Neural progenitor cell (in vitro differentiated cells): ENCODE data around the gene GATA2. TPM values are rescaled to one million over a fixed set of nuclear protein-coding genes. Genes with fewer than 3 reads are reported as not detected.

Source experiments
- DNase-seq: peaks from one replicate; pipeline ENCODE4 v3.0.0-alpha.2; 2016; ENCODE audit warnings: low spot score
- H2AFZ ChIP-seq: fragments of 200-600 bp; sonication (generic); replicated peaks from 2 replicates; pipeline ENCODE4 v1.6.1; 2016; ENCODE audit warnings: antibody characterized with exemption
- H3F3A ChIP-seq: fragments of 200-600 bp; sonication (generic); 2 replicates; pipeline ENCODE4 v1.6.1; 2016; ENCODE audit warnings: antibody characterized with exemption, low read depth
- H3K27ac ChIP-seq: fragments of 200-600 bp; sonication (generic); 2 replicates; pipeline ENCODE4 v1.5.1; 2016; ENCODE audit warnings: mild to moderate bottlenecking
- H3K27me3 ChIP-seq: fragments of 200-600 bp; sonication (generic); 2 replicates; pipeline ENCODE4 v1.6.1; 2016; ENCODE audit warnings: mild to moderate bottlenecking, moderate library complexity
- H3K36me3 ChIP-seq: fragments of 200-600 bp; sonication (generic); 2 replicates; pipeline ENCODE4 v1.5.1; 2016
- H3K4me1 ChIP-seq: fragments of 200-600 bp; sonication (generic); 2 replicates; pipeline ENCODE4 v1.6.1; 2016; ENCODE audit warnings: mixed run types
- H3K4me2 ChIP-seq: fragments of 200-600 bp; sonication (generic); 2 replicates; pipeline ENCODE4 v1.6.1; 2016
- H3K4me3 ChIP-seq: fragments of 200-600 bp; sonication (generic); 2 replicates; pipeline ENCODE4 v1.5.1; 2016
- H3K79me2 ChIP-seq: fragments of 200-600 bp; sonication (generic); 2 replicates; pipeline ENCODE4 v1.6.1; 2016; ENCODE audit warnings: low read depth
- H3K9ac ChIP-seq: fragments of 200-600 bp; sonication (generic); 2 replicates; pipeline ENCODE4 v1.6.1; 2016
- H3K9me3 ChIP-seq: fragments of 200-600 bp; sonication (generic); 2 replicates; pipeline ENCODE4 v1.5.1; 2016; ENCODE audit warnings: low read depth
- H4K20me1 ChIP-seq: fragments of 200-600 bp; sonication (generic); 2 replicates; pipeline ENCODE4 v1.6.1; 2016; ENCODE audit warnings: low read depth
- H3K27ac Mint-ChIP-seq: 3 replicates; pipeline ENCODE4 v1.8.0; 2021; ENCODE audit warnings: mixed read lengths
- H3K27me3 Mint-ChIP-seq: 2 replicates; pipeline ENCODE4 v1.8.0; 2022; ENCODE audit warnings: low read depth, mild to moderate bottlenecking, inconsistent platforms, moderate library complexity, mixed read lengths; ENCODE audit not compliant: insufficient read depth
- H3K36me3 Mint-ChIP-seq: 3 replicates; pipeline ENCODE4 v1.8.0; 2021; ENCODE audit warnings: mixed read lengths
- H3K4me1 Mint-ChIP-seq: 3 replicates; pipeline ENCODE4 v1.8.0; 2021; ENCODE audit warnings: mixed read lengths
- H3K4me3 Mint-ChIP-seq: 3 replicates; pipeline ENCODE4 v1.8.0; 2021; ENCODE audit warnings: mild to moderate bottlenecking, moderate library complexity, mixed read lengths
- H3K9me3 Mint-ChIP-seq: 3 replicates; pipeline ENCODE4 v1.8.0; 2020; ENCODE audit warnings: mixed read lengths
- CTCF ChIP-seq: fragments of 200-600 bp; sonication (generic); IDR thresholded peaks from 2 replicates; pipeline ENCODE4 v1.5.1; 2017; ENCODE audit warnings: antibody characterized with exemption, mild to moderate bottlenecking
- EZH2 ChIP-seq: fragments of 200-600 bp; sonication (generic); IDR thresholded peaks from 2 replicates; pipeline ENCODE4 v1.6.1; 2017; ENCODE audit warnings: antibody characterized with exemption, mild to moderate bottlenecking, moderate library complexity
- EZH2phosphoT487 ChIP-seq: fragments of 200-600 bp; sonication (generic); IDR thresholded peaks from 2 replicates; pipeline ENCODE4 v1.6.1; 2017; ENCODE audit warnings: antibody characterized with exemption
- total RNA-seq: library from RNA; depleted of rRNA; stranded (reverse); fragments of >200 nt; gene quantifications from 2 replicates; pipeline ENCODE4 v1.2.3, GENCODE V29; 2015; ENCODE audit warnings: low replicate concordance

Gene GATA2
- total RNA-seq, 1 donor from 2014 or later, result not detected

GRCh38 chr3:128435058-128435457 lies 57.9 kb downstream of the GATA2 start:
- Histone ChIP-seq H3K4me3 (no peak overlapping the region), H3K4me2 (no peak overlapping the region), H3K36me3 (no peaks in the 10 kb centered on the region), H3K27ac (no peak overlapping the region), H3K79me2 (no peaks in the 10 kb centered on the region), H4K20me1 (no peaks in the 10 kb centered on the region), H3K9me3 (no peaks in the 10 kb centered on the region), H3K27me3 (peaks cover 52% of the 10 kb centered on the region), H3K4me1 (peaks cover 17% of the 10 kb centered on the region), H2AFZ (no peak overlapping the region), H3F3A (peaks cover 14% of the 10 kb centered on the region), H3K9ac (no peak overlapping the region)
- TF ChIP-seq EZH2, result no peak
- TF ChIP-seq EZH2phosphoT487, result no peak
- no peak for TF ChIP-seq CTCF
- H3K4me3 Mint-ChIP-seq, result no peak overlapping the region
- H3K27me3 Mint-ChIP-seq, result peaks cover 39% of the 10 kb centered on the region
- no peaks in the 10 kb centered on the region for H3K36me3 Mint-ChIP-seq
- DNase-seq, result peak; percentile 49
- no peak overlapping the region for H3K27ac Mint-ChIP-seq
- peaks cover 22% of the 10 kb centered on the region for H3K4me1 Mint-ChIP-seq
- no peaks in the 10 kb centered on the region for H3K9me3 Mint-ChIP-seq

GRCh38 chr3:128434524-128434923 lies 58.5 kb downstream of the GATA2 start:
- Histone ChIP-seq H3K36me3 (no peaks in the 10 kb centered on the region), H4K20me1 (no peaks in the 10 kb centered on the region), H2AFZ (no peak overlapping the region), H3F3A (peaks cover 14% of the 10 kb centered on the region), H3K9me3 (no peaks in the 10 kb centered on the region), H3K27me3 (peaks cover 57% of the 10 kb centered on the region), H3K79me2 (no peaks in the 10 kb centered on the region), H3K4me1 (peaks cover 17% of the 10 kb centered on the region), H3K4me3 (no peak overlapping the region), H3K27ac (no peak overlapping the region), H3K9ac (no peak overlapping the region), H3K4me2 (no peak overlapping the region)
- Mint-ChIP-seq H3K27me3 (peaks cover 41% of the 10 kb centered on the region), H3K4me3 (no peak overlapping the region), H3K9me3 (no peaks in the 10 kb centered on the region), H3K36me3 (no peaks in the 10 kb centered on the region), H3K4me1 (peaks cover 24% of the 10 kb centered on the region), H3K27ac (no peak overlapping the region)
- TF ChIP-seq EZH2phosphoT487, result no peak
- TF ChIP-seq EZH2, result no peak
- TF ChIP-seq CTCF, result no peak
- DNase-seq, result no peak

GRCh38 chr3:128433837-128434165 lies 59.2 kb downstream of the GATA2 start:
- no peak overlapping the region for H3K9ac ChIP-seq
- H3K27ac ChIP-seq, result no peak overlapping the region
- no peaks in the 10 kb centered on the region for H3K9me3 ChIP-seq
- Mint-ChIP-seq H3K27ac (no peak overlapping the region), H3K36me3 (no peaks in the 10 kb centered on the region), H3K27me3 (peaks cover 39% of the 10 kb centered on the region), H3K9me3 (no peaks in the 10 kb centered on the region), H3K4me3 (peak overlapping the region; percentile 55), H3K4me1 (peaks cover 24% of the 10 kb centered on the region)
- H3K4me3 ChIP-seq, result no peak overlapping the region
- H3K36me3 ChIP-seq, result no peaks in the 10 kb centered on the region
- no peak for TF ChIP-seq CTCF
- TF ChIP-seq EZH2, result no peak
- TF ChIP-seq EZH2phosphoT487, result no peak
- peaks cover 17% of the 10 kb centered on the region for H3K4me1 ChIP-seq
- H4K20me1 ChIP-seq, result no peaks in the 10 kb centered on the region
- H2AFZ ChIP-seq, result no peak overlapping the region
- DNase-seq, result no peak
- H3K4me2 ChIP-seq, result no peak overlapping the region
- no peaks in the 10 kb centered on the region for H3K79me2 ChIP-seq
- H3F3A ChIP-seq, result peaks cover 14% of the 10 kb centered on the region
- H3K27me3 ChIP-seq, result peaks cover 64% of the 10 kb centered on the region
